Smooth muscle cell of the brain vasculature (primary cell): ENCODE results near the gene MYLK.

Experiments
- DNase-seq: peaks from one replicate; pipeline ENCODE4 v3.0.0-alpha.2; 2012; ENCODE audit warnings: low read depth, low spot score

MYLK gene

DNA sequence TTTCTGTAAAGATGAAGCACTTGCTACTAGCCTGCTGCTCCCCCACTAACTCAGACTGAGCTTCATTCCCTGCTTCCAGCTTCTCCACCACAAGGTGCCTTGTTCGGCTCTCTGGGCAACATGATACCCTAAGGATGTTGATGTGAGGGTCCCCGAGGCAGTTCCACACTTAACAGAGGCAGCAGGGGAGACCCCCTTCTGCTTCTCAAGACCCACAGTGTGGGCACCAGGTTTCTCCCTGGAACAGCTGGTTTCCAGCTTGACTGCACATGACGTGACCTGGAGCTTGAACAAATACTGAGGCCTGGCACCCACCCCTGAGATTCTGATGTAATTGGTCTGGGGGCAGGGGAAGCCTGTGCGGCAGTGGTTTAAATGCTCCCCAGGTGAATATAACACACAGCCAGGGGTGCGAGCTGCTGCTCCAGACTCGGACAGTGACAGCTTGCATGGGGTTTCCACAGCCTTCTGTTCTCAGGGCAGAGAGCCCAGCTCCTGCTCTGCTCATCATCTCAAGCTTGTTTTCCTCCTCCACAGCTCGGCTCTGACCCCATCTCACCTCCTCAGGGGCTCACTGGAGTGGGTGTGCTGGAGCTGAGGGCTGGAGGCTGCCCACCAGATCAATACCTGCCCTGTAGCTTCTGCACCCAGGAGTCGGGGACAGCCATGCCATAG is 204.3 kb downstream of the MYLK start:
- no peak for DNase-seq

DNA sequence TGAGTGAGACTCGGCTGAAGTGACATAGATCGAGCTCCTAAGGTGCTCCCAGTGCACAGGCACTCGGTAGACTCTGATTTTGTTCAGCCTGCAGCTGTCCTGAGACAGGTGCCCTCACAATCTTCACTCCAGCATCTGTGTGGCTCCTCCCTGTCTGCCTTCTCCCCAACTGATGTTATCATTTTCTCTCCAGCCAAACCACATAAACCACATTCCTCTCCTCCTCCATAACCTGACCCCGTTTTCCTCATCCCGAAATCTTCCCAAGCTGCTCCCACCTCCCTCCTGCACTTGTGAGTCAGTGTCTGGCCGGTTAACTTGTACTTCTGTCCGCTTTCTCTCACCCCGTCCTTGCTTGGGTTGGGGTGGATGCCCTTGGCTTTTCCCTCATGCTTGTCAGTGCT is 206.0 kb downstream of the MYLK start:
- DNase-seq: peak; percentile 32

DNA sequence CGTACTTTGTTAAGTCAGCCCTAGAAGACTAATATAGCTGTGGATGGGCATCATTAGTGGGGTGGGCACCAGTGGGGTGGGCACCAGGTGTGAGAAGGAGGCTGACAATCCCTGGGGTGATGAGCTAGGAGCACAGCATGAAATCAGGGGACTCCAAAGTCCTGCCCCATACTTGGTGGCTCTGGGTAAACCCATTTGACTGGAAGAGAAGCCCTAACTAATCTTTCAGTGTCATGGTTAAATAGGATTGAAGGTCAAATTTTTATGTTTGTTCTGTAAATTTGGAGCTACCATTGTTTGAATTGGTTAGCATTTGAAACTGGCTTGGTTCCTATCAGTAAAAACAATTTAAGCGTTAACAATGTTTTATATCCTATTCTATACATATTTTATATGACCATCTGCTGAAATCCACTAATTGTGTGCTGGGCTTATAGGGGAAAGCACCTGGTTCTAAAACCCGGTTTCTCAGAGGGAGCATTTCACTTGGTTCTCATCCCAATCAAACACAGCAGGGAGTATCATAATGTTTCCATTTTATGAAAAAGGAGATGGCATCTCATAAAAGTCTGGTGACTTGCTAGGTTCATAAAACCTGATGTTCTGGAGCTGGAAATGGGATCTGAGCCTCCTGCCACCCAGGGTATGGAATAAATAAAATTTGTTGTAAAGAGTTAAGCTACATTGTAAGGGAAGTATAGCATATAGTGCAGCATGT is 211.5 kb downstream of the MYLK start:
- DNase-seq: no peak

DNA sequence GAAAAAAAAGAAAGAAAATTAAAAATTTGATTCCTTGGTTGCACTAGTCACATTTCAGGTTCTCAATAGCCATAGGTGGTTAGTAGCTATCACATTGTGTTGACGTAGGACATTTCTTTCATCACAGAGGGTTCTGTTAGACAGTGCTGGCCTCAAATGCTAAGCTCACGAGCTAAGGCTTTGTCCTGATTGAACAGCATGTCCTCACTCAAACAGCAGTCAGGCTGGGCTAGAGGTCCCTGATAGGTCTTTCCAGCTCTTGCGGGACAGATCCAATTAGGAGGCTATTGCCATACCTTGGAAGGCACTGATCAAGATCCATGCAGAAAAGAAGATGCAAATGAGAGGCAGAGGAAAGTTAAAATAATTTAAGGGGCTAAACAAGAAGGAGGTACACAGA is 213.4 kb downstream of the MYLK start:
- DNase-seq: no peak

DNA sequence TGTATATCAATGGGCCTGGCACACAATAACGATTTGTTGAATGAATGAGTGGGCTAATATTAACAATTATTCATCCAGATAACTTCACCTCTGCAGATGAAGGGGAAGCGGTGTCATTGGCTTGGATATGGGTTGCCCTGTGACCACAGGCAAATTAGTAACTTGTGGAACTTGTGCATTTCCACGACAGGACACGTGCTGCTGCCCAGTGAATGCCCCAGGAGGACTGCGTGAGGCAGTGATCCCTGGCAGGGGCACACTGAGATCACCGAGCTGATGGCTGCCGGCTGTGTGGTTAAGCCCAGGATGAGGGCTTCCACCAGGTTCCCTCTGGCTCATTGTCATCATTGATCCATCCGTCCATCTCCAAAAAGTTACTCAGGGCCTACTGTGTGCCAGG is 215.2 kb downstream of the MYLK start:
- no peak for DNase-seq

DNA sequence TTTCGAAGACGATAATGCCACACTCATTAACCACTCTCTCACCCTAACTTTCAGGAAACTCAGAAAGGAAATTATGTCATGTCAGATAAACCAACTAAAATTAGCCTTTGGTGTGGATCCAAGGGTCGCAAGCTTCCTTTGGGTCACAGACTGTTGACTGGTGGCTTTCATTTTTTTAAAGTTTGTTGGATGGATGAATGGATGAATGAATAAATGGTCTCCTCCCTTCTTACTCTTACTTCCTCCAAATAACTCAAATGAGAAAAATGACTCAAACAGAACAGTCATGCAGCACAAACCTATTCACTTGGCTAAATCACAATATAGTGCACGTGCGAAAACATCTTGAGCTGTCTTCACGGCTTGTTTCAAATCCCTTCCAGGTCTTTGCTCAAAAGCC is 216.3 kb downstream of the MYLK start:
- DNase-seq: no peak

DNA sequence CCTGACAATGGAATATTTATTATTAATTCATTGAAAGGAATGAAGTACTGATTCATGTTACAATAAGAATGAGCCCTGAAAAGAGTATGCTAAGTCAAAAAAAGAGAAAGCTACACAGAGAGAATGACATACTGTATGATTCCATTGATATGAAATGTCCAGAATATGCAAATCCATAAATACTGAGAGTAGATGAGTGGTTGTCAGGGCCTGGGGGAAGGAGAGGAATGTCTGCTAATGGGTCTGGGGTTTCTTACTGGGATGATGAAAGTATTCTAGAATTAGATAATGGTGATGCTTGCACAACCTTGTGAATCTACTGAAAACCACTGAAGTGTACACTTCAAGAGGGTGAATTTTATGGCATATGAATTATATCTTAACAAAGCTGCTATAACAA is 219.4 kb downstream of the MYLK start:
- no peak for DNase-seq

DNA sequence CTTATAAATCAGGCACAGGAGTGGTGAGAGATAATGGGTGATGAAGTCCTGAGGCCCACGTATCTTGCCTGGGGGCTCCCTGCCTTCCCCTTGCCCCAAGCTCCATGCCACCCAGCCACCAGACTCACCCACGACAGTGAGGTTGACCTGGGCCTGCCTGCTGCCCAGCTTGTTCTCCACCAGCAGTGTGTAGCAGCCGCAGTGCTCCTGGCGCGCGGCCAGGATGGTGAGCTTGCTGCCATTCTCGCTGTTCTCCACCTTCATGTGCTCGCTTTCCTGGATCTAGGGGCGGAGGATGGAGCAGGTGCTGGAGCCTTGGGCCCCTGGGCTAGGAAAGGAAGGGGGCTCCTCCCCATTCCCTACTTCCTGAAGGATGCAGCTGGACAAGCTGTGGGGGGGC is 220.2 kb downstream of the MYLK start:
- no peak for DNase-seq

DNA sequence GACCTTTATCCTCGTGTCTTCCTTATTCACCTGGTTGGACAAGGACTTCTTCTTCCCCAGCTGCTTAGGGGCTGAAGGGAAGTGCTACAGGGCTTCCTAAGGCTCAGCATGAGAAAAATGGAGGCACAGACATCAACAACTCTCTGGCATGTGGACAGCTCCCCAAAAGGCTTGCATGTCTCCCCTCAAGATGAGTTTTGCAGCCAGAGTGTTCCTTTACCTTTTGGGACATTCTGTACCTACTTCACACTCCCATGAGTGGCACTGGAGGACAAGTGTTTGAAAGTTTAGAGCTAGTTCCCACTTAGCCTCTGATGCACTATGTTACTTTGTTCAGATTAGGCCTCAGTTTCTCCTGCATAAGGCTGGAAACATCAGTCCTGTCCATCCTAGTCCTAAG is 222.2 kb downstream of the MYLK start:
- DNase-seq: no peak

DNA sequence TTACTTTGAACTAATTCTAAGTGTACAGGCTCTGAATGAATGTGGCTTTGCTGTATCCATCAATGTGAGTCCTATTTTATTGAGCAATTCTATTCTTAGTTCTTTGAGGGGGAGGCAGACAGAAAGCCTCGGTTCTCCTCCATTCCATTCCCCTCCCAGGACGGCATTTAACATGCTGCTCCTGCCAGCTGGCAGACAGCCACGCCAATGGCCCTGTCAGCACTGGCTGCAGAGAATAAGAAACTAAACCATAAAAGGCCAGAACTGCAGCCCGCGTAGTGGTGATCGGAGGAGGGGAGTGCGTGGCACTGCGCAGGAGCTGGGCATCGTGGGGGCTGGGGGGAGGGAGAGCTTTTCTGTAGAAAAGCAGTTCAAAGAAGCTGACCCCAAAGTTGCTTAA is 223.2 kb downstream of the MYLK start:
- peak; percentile 85 for DNase-seq

DNA sequence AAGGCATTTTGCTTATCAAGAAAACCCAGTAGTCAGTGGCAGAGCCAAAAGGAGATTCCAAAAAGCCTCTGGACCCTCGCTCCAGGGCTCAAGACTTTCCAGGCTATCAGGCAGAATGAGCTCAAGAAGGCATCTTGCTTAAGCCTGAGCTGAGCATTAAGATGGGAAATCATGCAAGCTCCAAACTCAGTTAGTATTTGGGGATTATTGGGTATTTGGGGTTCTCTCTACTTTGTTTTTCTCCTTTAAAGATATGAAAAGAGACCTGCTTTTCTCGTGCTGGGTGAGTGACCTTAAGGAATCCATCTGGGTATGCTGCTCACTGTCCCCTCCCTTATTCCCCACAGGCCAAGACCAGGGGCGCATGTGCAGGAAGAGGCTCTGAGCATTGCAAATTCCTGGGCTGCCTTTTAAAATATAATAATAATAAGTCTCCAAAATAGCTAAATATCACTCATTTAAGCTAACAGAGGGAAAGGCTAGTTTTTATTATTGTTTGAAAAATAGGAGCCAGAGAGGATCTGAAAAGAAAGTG is 223.9 kb downstream of the MYLK start:
- no peak for DNase-seq

DNA sequence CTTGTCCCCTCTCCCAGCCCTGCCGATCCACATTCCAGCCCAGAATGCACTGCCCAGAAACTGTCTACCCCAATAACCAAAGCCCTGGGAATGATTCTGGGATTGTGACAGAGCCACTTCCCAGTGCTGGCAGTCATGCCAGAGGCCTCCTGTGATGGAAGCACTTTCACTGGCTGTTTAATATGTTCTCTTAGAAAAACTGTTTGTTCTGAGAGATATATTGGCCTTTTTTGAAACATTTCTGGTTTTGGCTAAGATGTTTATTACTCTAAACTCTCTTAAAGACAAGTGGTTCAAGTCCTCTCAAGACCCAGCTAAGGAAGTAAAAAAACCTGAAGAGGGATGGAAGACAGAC is 225.3 kb downstream of the MYLK start:
- no peak for DNase-seq

DNA sequence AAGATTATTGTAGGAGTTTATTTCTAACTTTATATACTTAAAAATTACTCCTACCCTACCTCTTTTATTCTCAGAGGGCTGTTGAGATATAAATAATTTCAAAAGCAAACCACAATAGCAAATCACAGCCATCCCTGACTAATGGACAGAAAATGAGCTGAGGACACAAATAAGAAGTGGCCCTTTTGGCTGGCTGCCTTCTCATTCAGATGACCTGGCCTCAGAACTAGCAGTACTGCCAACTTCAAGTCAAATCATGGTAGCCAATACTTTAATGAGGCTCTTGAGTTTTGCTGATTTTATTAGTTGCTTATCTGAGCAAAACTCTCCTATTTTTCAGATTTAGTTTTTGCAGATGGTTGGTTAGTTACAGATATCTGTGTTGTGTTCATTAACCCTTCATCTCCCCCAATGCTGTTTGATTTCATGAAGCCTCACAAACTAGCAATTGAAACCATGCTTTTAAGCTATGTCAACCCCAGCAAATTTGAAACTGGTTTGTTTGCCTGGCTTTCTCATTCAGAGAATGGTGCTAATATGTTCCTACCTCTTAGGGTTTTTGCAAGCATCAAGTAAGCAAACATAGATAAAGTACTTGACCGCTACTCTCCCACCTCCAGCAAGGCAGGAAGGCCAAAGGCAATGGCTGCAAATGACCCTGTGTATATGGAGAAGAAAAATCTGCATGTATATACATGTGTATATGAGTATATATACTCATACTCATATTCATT is 225.8 kb downstream of the MYLK start:
- DNase-seq: no peak

DNA sequence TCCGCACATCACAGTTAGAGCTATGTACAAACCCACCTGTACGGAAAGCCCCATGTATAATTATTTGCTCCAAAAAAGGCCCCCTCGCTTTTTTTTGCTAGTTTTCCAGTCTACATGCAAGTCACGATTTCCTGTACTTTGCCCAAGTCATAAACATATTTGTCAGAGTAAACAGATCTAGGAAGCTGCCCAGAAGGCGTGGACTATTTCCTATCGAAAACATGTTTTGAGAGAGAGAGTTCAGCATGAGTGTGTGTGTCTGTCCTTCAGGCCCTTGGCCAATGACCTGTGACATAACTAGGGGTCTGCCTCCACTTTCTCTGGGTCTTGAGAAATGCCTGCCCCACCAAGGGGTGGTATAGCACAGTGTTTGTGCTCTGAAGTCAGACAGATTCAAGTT is 226.6 kb downstream of the MYLK start:
- no peak for DNase-seq

DNA sequence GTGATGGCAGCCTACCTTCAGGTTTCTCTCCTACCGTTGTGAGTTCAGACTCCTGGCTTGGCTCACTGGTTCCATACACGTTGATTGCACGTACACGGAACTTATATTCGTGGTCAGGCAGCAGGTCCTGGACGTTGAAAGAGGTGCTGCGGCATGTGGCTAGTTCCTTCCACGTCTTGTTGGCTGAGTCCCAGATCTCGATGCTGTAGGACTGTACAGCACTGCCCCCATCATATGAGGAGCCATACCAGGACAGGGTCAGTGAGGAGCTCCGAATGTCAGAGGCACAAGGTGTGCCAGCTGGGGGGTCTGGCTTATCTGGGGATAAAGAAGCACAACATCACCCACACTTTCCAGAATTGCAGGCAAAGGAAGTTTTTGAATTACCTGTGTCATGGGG is 227.0 kb downstream of the MYLK start:
- no peak for DNase-seq

DNA sequence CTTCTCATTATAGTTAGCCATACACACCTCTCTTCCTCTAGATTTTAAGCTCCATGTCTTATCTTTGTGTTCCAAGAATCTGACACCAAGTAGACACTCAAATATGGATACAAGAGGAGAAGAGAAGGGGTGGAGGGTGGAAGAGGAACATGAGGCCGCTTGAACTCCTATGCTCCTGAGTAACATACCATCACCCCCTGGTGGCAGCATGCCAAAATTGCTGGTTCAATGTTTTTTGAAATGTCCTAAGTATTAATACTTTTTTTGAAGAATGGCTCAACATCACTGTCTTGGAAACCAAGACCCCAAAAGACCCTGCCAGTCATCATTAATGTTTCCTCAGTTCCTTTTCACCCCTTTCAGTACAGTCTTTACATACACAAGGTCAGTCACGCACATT is 227.4 kb downstream of the MYLK start:
- DNase-seq: no peak

DNA sequence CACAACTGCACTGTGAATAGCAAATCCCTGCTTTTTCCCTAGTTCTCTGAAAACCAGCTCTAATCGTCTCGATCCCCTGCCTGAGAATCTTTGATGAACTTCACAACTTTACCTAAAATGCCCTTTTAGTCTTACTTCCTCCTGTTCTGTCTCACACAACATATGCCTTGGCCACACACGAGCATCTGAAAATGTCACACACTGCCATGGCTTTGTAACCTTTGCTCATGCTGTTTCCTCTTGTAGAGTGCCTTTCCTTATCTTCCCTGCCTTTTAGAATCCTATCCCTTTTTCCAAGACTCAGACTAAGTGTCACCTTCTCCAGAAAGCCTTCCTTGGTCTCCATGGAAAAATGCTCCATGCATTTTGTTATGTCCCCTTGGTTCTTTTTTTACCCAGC is 227.9 kb downstream of the MYLK start:
- DNase-seq: no peak

DNA sequence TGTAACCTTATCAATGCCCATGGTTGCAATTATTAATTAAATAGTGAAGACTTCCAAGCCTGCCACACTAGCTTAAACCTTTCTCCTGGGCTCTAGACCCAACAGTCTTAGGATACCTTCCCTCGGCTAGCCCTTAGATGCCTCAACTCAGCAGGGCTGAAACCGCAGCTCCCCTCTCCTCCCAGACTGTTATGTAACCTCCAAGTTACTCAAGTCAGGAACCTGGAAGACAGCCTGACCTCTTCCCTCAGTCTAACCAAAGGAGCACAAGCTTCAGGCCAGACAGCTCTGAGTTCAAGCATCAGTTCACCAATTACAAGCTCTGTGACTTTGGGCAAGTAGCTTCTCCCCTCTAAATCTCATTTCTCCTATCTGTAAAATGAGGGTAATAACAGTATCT is 228.7 kb downstream of the MYLK start:
- DNase-seq: no peak

DNA sequence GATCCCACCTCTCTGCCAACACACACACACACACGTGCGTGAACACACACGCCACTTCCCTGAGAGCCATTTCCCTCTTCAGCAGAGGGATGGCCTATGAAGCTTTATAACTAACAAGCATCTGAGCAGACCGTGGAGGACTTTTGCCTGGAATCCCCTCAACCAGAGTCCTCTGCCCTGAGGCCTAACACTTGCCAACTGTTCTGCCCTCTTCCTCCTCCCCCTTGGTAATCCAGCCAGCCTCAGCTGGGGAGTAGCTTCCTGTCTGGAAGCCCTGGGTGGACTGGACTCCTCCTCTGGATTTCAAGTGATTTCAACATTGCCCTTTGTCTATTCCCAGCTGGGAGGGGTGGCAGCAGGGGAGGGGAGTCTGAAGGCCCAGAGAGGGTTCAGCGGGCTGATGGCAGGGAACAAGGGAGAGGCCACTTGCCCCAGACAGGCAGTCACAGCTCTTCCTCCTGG is 230.9 kb downstream of the MYLK start:
- no peak for DNase-seq

DNA sequence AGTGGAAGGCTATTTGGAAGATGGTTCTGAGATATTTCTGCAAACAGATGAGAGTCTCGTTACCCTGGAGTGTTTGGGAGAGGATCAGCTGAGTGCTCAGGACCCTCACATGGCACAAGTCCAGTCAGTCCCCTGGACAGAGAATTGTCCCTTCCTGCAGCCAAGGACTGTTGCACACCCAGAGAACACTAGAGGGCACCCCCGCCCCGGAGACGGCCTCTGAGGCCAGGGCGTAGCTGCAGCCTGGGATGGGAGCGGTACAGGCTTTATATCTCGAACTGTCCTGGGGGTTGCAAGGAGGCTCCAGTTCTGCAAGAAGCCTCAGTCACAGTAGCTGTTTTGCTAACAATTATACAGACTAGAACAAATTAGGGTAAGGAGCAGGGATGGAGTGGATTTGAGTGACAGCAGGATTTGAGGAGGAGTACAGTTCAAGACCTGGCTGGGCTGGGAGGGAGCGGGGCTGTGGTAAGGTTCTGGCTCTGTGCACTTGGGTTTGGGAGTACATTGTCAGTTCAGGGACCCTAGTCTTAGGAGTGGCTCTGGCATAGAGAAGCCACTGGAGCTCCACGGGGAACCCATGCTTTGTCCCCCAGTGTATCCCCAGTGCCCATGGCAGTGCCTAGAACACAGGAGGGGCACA is 231.7 kb downstream of the MYLK start:
- DNase-seq: no peak

DNA sequence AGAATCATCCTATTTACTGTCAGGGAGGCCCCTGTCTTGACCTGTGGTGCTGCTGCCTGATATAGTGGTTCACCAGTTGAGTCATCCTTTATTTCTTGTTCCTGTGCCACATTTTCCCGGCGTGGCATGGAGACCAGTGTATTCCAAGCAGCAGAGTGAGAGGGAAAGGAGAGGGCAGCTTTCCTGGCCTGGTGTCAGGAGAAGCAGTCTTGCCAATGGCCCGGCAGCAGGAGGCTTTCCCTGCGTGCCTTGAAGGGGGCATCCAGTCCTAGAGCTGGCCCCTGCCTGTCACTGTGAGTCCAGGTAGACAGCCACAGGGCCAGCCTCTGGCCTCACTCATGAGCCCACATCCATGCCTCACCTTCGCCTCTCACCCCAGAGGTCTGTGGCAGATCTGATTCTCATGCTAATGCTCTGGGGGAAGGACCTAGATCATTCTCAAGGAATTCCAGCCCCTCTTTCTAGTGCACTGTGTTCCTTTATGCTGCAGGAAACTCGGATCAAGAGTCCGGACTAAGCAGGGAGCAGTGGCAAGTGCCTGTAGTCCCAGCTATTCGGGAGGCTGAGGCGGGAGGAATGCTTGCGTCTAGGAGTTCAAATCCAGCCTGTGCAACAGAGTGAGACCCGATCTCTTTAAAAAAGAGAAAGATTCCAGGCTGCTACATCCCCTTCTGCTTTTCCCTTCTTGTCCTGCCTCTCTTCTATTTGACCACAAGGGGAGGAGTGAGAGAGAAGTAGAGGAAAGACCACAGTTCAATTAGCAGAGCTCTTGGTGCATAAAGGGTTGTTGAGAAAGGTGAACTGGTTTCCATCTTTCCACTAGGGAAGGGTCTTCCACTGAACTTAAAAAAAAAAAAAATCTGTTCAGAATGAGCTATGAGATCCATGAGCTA is 232.4 kb downstream of the MYLK start:
- no peak for DNase-seq
